H1 (cell line): ENCODE results near the gene RPS6KA2. TPM values are rescaled to one million over a fixed set of nuclear protein-coding genes. Genes with fewer than 3 reads are reported as not detected.

Source experiments
- CTCF ChIA-PET: fragments of 300-600 bp; sonication (Branson Sonifier 250); formaldehyde crosslinking; loops from one replicate; lab custom pipeline; 2021; ENCODE audit not compliant: partially characterized antibody; lab: Charles Lee
- POLR2A ChIA-PET: fragments of 300-600 bp; sonication (Branson Sonifier 250); formaldehyde crosslinking; loops from one replicate; lab custom pipeline; 2021; ENCODE audit warnings: inconsistent platforms; ENCODE audit not compliant: partially characterized antibody; lab: Charles Lee
- DNase-seq, 2 experiments: peaks; one replicate each; pipeline versions ENCODE4 v3.0.0 to v3.0.0-alpha.2; 2010 to 2022; ENCODE audit warnings: low spot score in 2 of 2, low read depth in 1 of 2, mixed read lengths in 1 of 2
- FAIRE-seq: peaks from 2 replicates; lab custom pipeline; 2011; peaks lifted over from hg19 to GRCh38; lab: Jason Lieb, UNC
- H2AFZ ChIP-seq: 2 replicates; pipeline ENCODE4 v1.8.1; 2012; ENCODE audit warnings: low read length, inconsistent platforms
- H2AK5ac ChIP-seq: 2 replicates; pipeline ENCODE4 v1.6.1; 2013; ENCODE audit warnings: low read depth, low read length
- H2BK120ac ChIP-seq: replicated peaks from 2 replicates; pipeline ENCODE3; 2013; ENCODE audit warnings: low read depth, low read length, inconsistent platforms
- H2BK12ac ChIP-seq: 2 replicates; pipeline ENCODE4 v1.6.1; 2013; ENCODE audit warnings: low read depth, low read length
- H2BK15ac ChIP-seq: 2 replicates; pipeline ENCODE4 v1.6.1; 2013; ENCODE audit warnings: low read length
- H2BK20ac ChIP-seq: 2 replicates; pipeline ENCODE4 v1.6.1; 2013; ENCODE audit warnings: low read length
- H2BK5ac ChIP-seq: 2 replicates; pipeline ENCODE4 v1.6.1; 2013; ENCODE audit warnings: low read depth, low read length
- H3K14ac ChIP-seq: 2 replicates; pipeline ENCODE4 v1.6.1; 2013; ENCODE audit warnings: inconsistent platforms; ENCODE audit not compliant: insufficient read length
- H3K18ac ChIP-seq: 2 replicates; pipeline ENCODE4 v1.6.1; 2013; ENCODE audit warnings: low read length; ENCODE audit errors: extremely low read depth
- H3K23ac ChIP-seq: 2 replicates; pipeline ENCODE4 v1.6.1; 2013; ENCODE audit warnings: inconsistent platforms; ENCODE audit not compliant: insufficient read length
- H3K23me2 ChIP-seq: 2 replicates; pipeline ENCODE4 v1.6.1; 2013; ENCODE audit warnings: low read depth, low read length
- H3K27ac ChIP-seq: 2 replicates; pipeline ENCODE4 v1.6.1; 2011; ENCODE audit warnings: low read depth, low read length, inconsistent platforms
- H3K27me3 ChIP-seq, 4 experiments: replicated peaks in 1 of 4; 1 replicate in 1 of 4; 2 replicates in 3 of 4; pipeline versions ENCODE4 v1.6.1 to v1.8.1; 2011 to 2013; ENCODE audit warnings: low read length in 3 of 4, mild to moderate bottlenecking in 3 of 4, inconsistent platforms in 2 of 4, mixed read lengths in 2 of 4, moderate library complexity in 1 of 4; ENCODE audit not compliant: control insufficient read depth in 3 of 4, insufficient read depth in 3 of 4; ENCODE audit errors: extremely low read depth in 1 of 4
- H3K36me3 ChIP-seq, 4 experiments: 2 replicates each; pipeline versions ENCODE4 v1.6.1 to v1.8.1; 2011 to 2013; ENCODE audit warnings: mild to moderate bottlenecking in 4 of 4, low read length in 3 of 4, moderate library complexity in 2 of 4, control low read depth in 1 of 4, inconsistent platforms in 1 of 4; ENCODE audit not compliant: insufficient read depth in 4 of 4, control insufficient read depth in 2 of 4
- H3K4ac ChIP-seq: replicated peaks from 2 replicates; pipeline ENCODE3; 2013; ENCODE audit warnings: low read length, low read depth, mixed read lengths, inconsistent platforms; ENCODE audit not compliant: insufficient read length
- H3K4me1 ChIP-seq, 4 experiments: replicated peaks in 1 of 4; 1 replicate in 1 of 4; 2 replicates in 3 of 4; pipeline versions ENCODE4 v1.6.1 to v1.8.1; 2011 to 2013; ENCODE audit warnings: low read length in 3 of 4, inconsistent platforms in 2 of 4, mixed read lengths in 1 of 4; ENCODE audit not compliant: insufficient read depth in 4 of 4, control insufficient read depth in 3 of 4
- H3K4me2 ChIP-seq, 2 experiments: 2 replicates each; pipeline versions ENCODE4 v1.6.1 to v1.8.1; 2011 to 2013; ENCODE audit warnings: low read depth in 2 of 2, low read length in 2 of 2, control low read depth in 1 of 2, inconsistent platforms in 1 of 2, mild to moderate bottlenecking in 1 of 2; ENCODE audit not compliant: insufficient read depth in 1 of 2
- H3K4me3 ChIP-seq, 4 experiments: fragments of 200-600, 300-600 bp in 1 of 4; sonication (generic), shearing (Covaris generic), sonication (Bioruptor Twin) in 1 of 4; 2 replicates each; pipeline versions ENCODE4 v1.5.1 to v1.8.1; 2011 to 2016; ENCODE audit warnings: low read length in 4 of 4, low read depth in 3 of 4, control low read depth in 2 of 4, inconsistent platforms in 2 of 4, mild to moderate bottlenecking in 2 of 4, mixed read lengths in 1 of 4, moderate library complexity in 1 of 4; ENCODE audit not compliant: insufficient read depth in 2 of 4; ENCODE audit errors: extremely low read depth in 1 of 4
- H3K56ac ChIP-seq: replicated peaks from 2 replicates; pipeline ENCODE3; 2013; ENCODE audit warnings: low read depth, mild to moderate bottlenecking, mixed read lengths, low read length, inconsistent platforms; ENCODE audit not compliant: insufficient read length
- H3K79me1 ChIP-seq: 2 replicates; pipeline ENCODE4 v1.6.1; 2013; ENCODE audit warnings: low read depth, low read length, control low read depth
- H3K79me2 ChIP-seq, 2 experiments: 2 replicates each; pipeline versions ENCODE4 v1.6.1 to v1.8.1; 2012 to 2013; ENCODE audit warnings: low read length in 2 of 2, mild to moderate bottlenecking in 2 of 2, inconsistent platforms in 1 of 2; ENCODE audit not compliant: insufficient read depth in 2 of 2, control insufficient read depth in 1 of 2
- H3K9ac ChIP-seq, 4 experiments: replicated peaks in 1 of 4; 1 replicate in 1 of 4; 2 replicates in 3 of 4; pipeline versions ENCODE4 v1.6.1 to v1.8.1; 2011 to 2013; ENCODE audit warnings: low read depth in 3 of 4, low read length in 3 of 4, control low read depth in 2 of 4, mild to moderate bottlenecking in 2 of 4, moderate library complexity in 2 of 4, inconsistent platforms in 1 of 4; ENCODE audit errors: extremely low read depth in 1 of 4
- H3K9me3 ChIP-seq, 2 experiments: 2 replicates each; pipeline versions ENCODE4 v1.6.1 to v1.8.1; 2012 to 2013; ENCODE audit warnings: mild to moderate bottlenecking in 2 of 2, moderate library complexity in 2 of 2, control low read depth in 1 of 2, inconsistent platforms in 1 of 2, low read depth in 1 of 2, low read length in 1 of 2, mixed read lengths in 1 of 2; ENCODE audit not compliant: insufficient read depth in 2 of 2
- H4K20me1 ChIP-seq, 2 experiments: replicated peaks in 1 of 2; 2 replicates each; pipeline versions ENCODE3 to v1.8.1; 2011 to 2013; ENCODE audit warnings: inconsistent platforms in 2 of 2, low read length in 2 of 2, mild to moderate bottlenecking in 1 of 2; ENCODE audit not compliant: insufficient read depth in 2 of 2, control insufficient read depth in 1 of 2
- H4K5ac ChIP-seq: 2 replicates; pipeline ENCODE4 v1.6.1; 2013; ENCODE audit warnings: low read length, low read depth, mixed read lengths, inconsistent platforms; ENCODE audit not compliant: insufficient read length
- H4K8ac ChIP-seq: 2 replicates; pipeline ENCODE4 v1.8.0; 2013; ENCODE audit warnings: mild to moderate bottlenecking, moderate library complexity, low read length, inconsistent platforms; ENCODE audit not compliant: insufficient read depth; ENCODE audit errors: extremely low read depth
- H4K91ac ChIP-seq: replicated peaks from 2 replicates; pipeline ENCODE3; 2013; ENCODE audit warnings: low read length, mixed read lengths, inconsistent platforms; ENCODE audit not compliant: insufficient read length
- ATF3 ChIP-seq: IDR thresholded peaks from 2 replicates; pipeline ENCODE4 v1.6.1; 2011; ENCODE audit warnings: low read depth, mild to moderate bottlenecking, low read length; ENCODE audit not compliant: insufficient read depth
- CBX5 ChIP-seq: fragments of 300-800, 300-1000 bp; sonication (generic); IDR thresholded peaks from 2 replicates; pipeline ENCODE4 v1.7.1; 2016; ENCODE audit warnings: antibody characterized with exemption, low read length, low read depth
- EZH2 ChIP-seq: fragments of 200-600 bp; sonication (generic); IDR thresholded peaks from 2 replicates; pipeline ENCODE4 v1.7.1; 2012; ENCODE audit warnings: low read depth, mild to moderate bottlenecking, moderate library complexity, low read length, inconsistent platforms; ENCODE audit not compliant: severe bottlenecking
- GTF2F1 ChIP-seq: IDR thresholded peaks from 2 replicates; pipeline ENCODE4 v1.6.1; 2012; ENCODE audit warnings: low read depth, low read length, improper control_type of control experiment, borderline replicate concordance
- JUND ChIP-seq: IDR thresholded peaks from 2 replicates; pipeline ENCODE4 v1.6.1; 2011; ENCODE audit warnings: mild to moderate bottlenecking, improper control_type of control experiment, low read length
- PHF8 ChIP-seq: fragments of 200-600 bp; sonication (generic); conservative IDR thresholded peaks from 2 replicates; pipeline ENCODE4 v1.7.1; 2012; ENCODE audit warnings: low read depth, mild to moderate bottlenecking, inconsistent platforms, low read length, moderate library complexity
- SAP30 ChIP-seq: fragments of 300-600 bp; sonication (generic); IDR thresholded peaks from 2 replicates; pipeline ENCODE4 v1.7.1; 2012; ENCODE audit warnings: low read length, moderate library complexity, mild to moderate bottlenecking, inconsistent platforms; ENCODE audit not compliant: insufficient read depth, insufficient replicate concordance
- SIN3A ChIP-seq, 2 experiments: IDR thresholded peaks in 1 of 2; conservative IDR thresholded peaks in 1 of 2; 2 replicates each; pipeline ENCODE4 v1.6.1; 2011 to 2012; ENCODE audit warnings: low read length in 2 of 2, improper control_type of control experiment in 1 of 2, low read depth in 1 of 2, mild to moderate bottlenecking in 1 of 2
- SP2 ChIP-seq: IDR thresholded peaks from 2 replicates; pipeline ENCODE4 v1.6.1; 2012; ENCODE audit warnings: mild to moderate bottlenecking, low read length, inconsistent platforms
- TAF7 ChIP-seq: optimal IDR thresholded peaks from 2 replicates; pipeline ENCODE3; 2011; ENCODE audit warnings: low read depth, mild to moderate bottlenecking, inconsistent platforms, low read length, moderate library complexity, borderline replicate concordance
- TBP ChIP-seq: IDR thresholded peaks from 2 replicates; pipeline ENCODE4 v1.6.1; 2011; ENCODE audit warnings: low read depth, low read length, improper control_type of control experiment
- TEAD4 ChIP-seq: IDR thresholded peaks from 2 replicates; pipeline ENCODE4 v1.6.1; 2012; ENCODE audit warnings: low read depth, low read length, inconsistent platforms, mixed read lengths
- ZNF274 ChIP-seq: IDR thresholded peaks from 2 replicates; pipeline ENCODE4 v1.7.0; 2012; ENCODE audit warnings: low read length, borderline replicate concordance; ENCODE audit errors: extremely low read depth
- WGBS, 2 experiments: shearing (Covaris generic) in 1 of 2; methylation state at CpG; one replicate each; pipeline versions ENCODE4 v1.1.6 to v1.1.7; 2013 to 2015; ENCODE audit warnings: low lambda C conversion rate in 2 of 2, mixed read lengths in 2 of 2, inconsistent platforms in 1 of 2, low coverage in 1 of 2, missing lambda C conversion rate in 1 of 2; ENCODE audit not compliant: insufficient replicate concordance in 2 of 2, insufficient coverage in 1 of 2, insufficient read length in 1 of 2; ENCODE audit errors: extremely low coverage in 1 of 2, missing lambda C conversion rate in 1 of 2; 5-methylcytosine and 5-hydroxymethylcytosine counted together
- polyA plus RNA-seq, 7 experiments: library from polyadenylated mRNA; depleted of rRNA in 3 of 7; stranded (reverse) in 5 of 7; unstranded in 2 of 7; fragments of >200 nt in 5 of 7; fragments of 200-250 nt in 2 of 7; gene quantifications; 1 replicate in 5 of 7; 2 replicates in 1 of 7; 4 replicates in 1 of 7; pipeline versions ENCODE4 v1.2.1 to v1.2.3, GENCODE V29; 2011 to 2013; ENCODE audit warnings: missing spikeins in 2 of 7, mixed read lengths in 2 of 7
- total RNA-seq: library from RNA; stranded (reverse); fragmentation: NEBNext Ultra II Directional; extraction: Animal tissue kit (Norgen Biotek cat#: 25700); gene quantifications from 2 replicates; pipeline ENCODE4 v1.2.1, GENCODE V29; 2021

The RPS6KA2 gene
- total and polyA plus RNA-seq, 2 of the 8 experiments (the other 6 are each of a cell fraction or from before 2014, with no cell fraction given), result 8.8 to 25.7 TPM

GRCh38 chr6:166494101-166494441 is 133.0 kb downstream of the RPS6KA2 start:
- H3K23me2 ChIP-seq, result no peaks in the 10 kb centered on the region
- CTCF ChIA-PET, result interaction anchor here (1.7 kb wide), 1 partner anchor 14 kb away, joined by 6 read pairs; no protein-coding TSS in a partner anchor
- H3K27me3 ChIP-seq, result no peaks in the 10 kb centered on the region
- DNase-seq (no peak), FAIRE-seq (no peak)
- no peak overlapping the region for H2BK5ac ChIP-seq
- H4K5ac ChIP-seq, result no peak overlapping the region
- no peak overlapping the region for H3K4ac ChIP-seq
- no peak overlapping the region; the same call in 1 of the 2 replicates for H4K8ac ChIP-seq
- no peak overlapping the region for H3K18ac ChIP-seq
- H3K79me2 ChIP-seq, result no peaks in the 10 kb centered on the region
- no peak overlapping the region for H3K14ac ChIP-seq
- no peak overlapping the region for H2BK20ac ChIP-seq
- 91% methylated on average over 9 of the region's 9 CpGs; no CpG with 5 or more reads in 1 of the 2 experiments for WGBS, 2 experiments
- H3K9me3 ChIP-seq, result no peaks in the 10 kb centered on the region
- H2AFZ ChIP-seq, result no peak overlapping the region
- H4K91ac ChIP-seq, result no peak overlapping the region
- H3K27ac ChIP-seq, result no peak overlapping the region
- no peak overlapping the region for H2BK120ac ChIP-seq
- H2BK12ac ChIP-seq, result no peak overlapping the region
- no peaks in the 10 kb centered on the region for H4K20me1 ChIP-seq
- no peaks in the 10 kb centered on the region for H3K79me1 ChIP-seq
- POLR2A ChIA-PET, result interaction anchor here (0.6 to 1.0 kb wide), 4 partner anchors 9 to 132 kb away, joined by 3 to 4 read pairs (median 3); no protein-coding TSS in a partner anchor
- no peak overlapping the region for H2AK5ac ChIP-seq
- no peak overlapping the region for H3K23ac ChIP-seq
- no peak overlapping the region for H3K4me3 ChIP-seq
- H3K56ac ChIP-seq, result no peak overlapping the region
- peaks cover 3 to 8% (median 5%) of the 10 kb centered on the region in 4 experiments; a peak in 6 of 7 replicates for H3K4me1 ChIP-seq
- H3K9ac ChIP-seq, result no peak overlapping the region
- H3K36me3 ChIP-seq, result peaks cover 0 to 4% (median 1%) of the 10 kb centered on the region in 4 experiments; a peak in 3 of 8 replicates
- H2BK15ac ChIP-seq, result no peak overlapping the region
- no peak overlapping the region for H3K4me2 ChIP-seq
- TF ChIP-seq ZNF274 (no peak), TAF7 (no peak), GTF2F1 (no peak), TEAD4 (no peak), SIN3A (conservative IDR thresholded peaks at IDR 0.05 in 1 of 2, IDR thresholded peaks at IDR 0.05 in 1 of 2; ENCODE audit: low read depth in 1 of 2, low read length in 2 of 2) (no peak), ATF3 (no peak), CBX5 (no peak), JUND (no peak), TBP (no peak), EZH2 (no peak), PHF8 (no peak), SP2 (no peak), SAP30 (no peak)
